Naive thymus-derived CD4-positive, alpha-beta T cell (primary cell): ENCODE results near the gene RDH5. TPM values are rescaled to one million over a fixed set of nuclear protein-coding genes. Genes with fewer than 3 reads are reported as not detected.

ENCODE experiments used
- ATAC-seq: fragments of 150-1000 bp; cut with Tn5 transposase; 2 replicates; pipeline ENCODE4 v1.10.0; 2021; ENCODE audit warnings: mild to moderate bottlenecking, moderate library complexity
- CTCF ChIA-PET: fragments of 350-600 bp; sonication (Branson Sonifier 250); formaldehyde crosslinking; loops from one replicate; lab custom pipeline; 2021; ENCODE audit warnings: antibody characterized with exemption; lab: Charles Lee
- POLR2A ChIA-PET: fragments of 350-600 bp; sonication (Branson Sonifier 250); formaldehyde crosslinking; loops from one replicate; lab custom pipeline; 2021; ENCODE audit warnings: antibody characterized with exemption, inconsistent platforms; lab: Charles Lee
- DNase-seq, 9 donors: peaks; one replicate each; pipeline versions ENCODE4 v3.0.0 to v3.0.0-alpha.2; 2020 to 2022; ENCODE audit warnings: mixed read lengths in 1 of 9
- H3K27ac ChIP-seq: one replicate; pipeline ENCODE4 v1.7.0; 2013; ENCODE audit warnings: mild to moderate bottlenecking, low read depth, low read length, moderate library complexity
- H3K27me3 ChIP-seq, 2 donors: one replicate each; pipeline ENCODE4 v1.7.0; 2013; ENCODE audit warnings: low read length in 2 of 2, mild to moderate bottlenecking in 2 of 2, moderate library complexity in 2 of 2; ENCODE audit not compliant: control insufficient read depth in 2 of 2, insufficient read depth in 2 of 2
- H3K36me3 ChIP-seq, 3 experiments: 1 replicate in 2 of 3; 2 replicates in 1 of 3; pipeline ENCODE4 v1.7.0; 2013; ENCODE audit warnings: low read length in 3 of 3, mild to moderate bottlenecking in 3 of 3, moderate library complexity in 1 of 3; ENCODE audit not compliant: insufficient read depth in 3 of 3, control insufficient read depth in 2 of 3
- H3K4me1 ChIP-seq, 2 donors: one replicate each; pipeline ENCODE4 v1.7.0; 2013; ENCODE audit warnings: low read length in 2 of 2, mild to moderate bottlenecking in 2 of 2, moderate library complexity in 1 of 2; ENCODE audit not compliant: control insufficient read depth in 2 of 2, insufficient read depth in 2 of 2
- H3K4me3 ChIP-seq: 2 replicates; pipeline ENCODE4 v1.7.0; 2013; ENCODE audit warnings: mild to moderate bottlenecking, low read length
- H3K9me3 ChIP-seq, 3 experiments: 1 replicate in 2 of 3; 2 replicates in 1 of 3; pipeline ENCODE4 v1.7.0; 2013; ENCODE audit warnings: low read length in 3 of 3; ENCODE audit not compliant: control insufficient read depth in 2 of 3
- H3K27ac Mint-ChIP-seq, 9 donors: one replicate each; pipeline ENCODE4 v1.8.0; 2020 to 2022; ENCODE audit warnings: mixed read lengths in 9 of 9, mild to moderate bottlenecking in 8 of 9, moderate library complexity in 5 of 9, inconsistent platforms in 2 of 9
- H3K27me3 Mint-ChIP-seq, 5 donors: one replicate each; pipeline ENCODE4 v1.8.0; 2021 to 2022; ENCODE audit warnings: mixed read lengths in 5 of 5, mild to moderate bottlenecking in 1 of 5
- H3K36me3 Mint-ChIP-seq, 5 donors: one replicate each; pipeline ENCODE4 v1.8.0; 2020 to 2022; ENCODE audit warnings: mixed read lengths in 5 of 5, mild to moderate bottlenecking in 3 of 5, inconsistent platforms in 1 of 5
- H3K4me1 Mint-ChIP-seq, 7 donors: one replicate each; pipeline ENCODE4 v1.8.0; 2020 to 2022; ENCODE audit warnings: mixed read lengths in 7 of 7, mild to moderate bottlenecking in 3 of 7, inconsistent platforms in 1 of 7
- H3K4me3 Mint-ChIP-seq, 10 donors: one replicate each; pipeline ENCODE4 v1.8.0; 2020 to 2022; ENCODE audit warnings: mild to moderate bottlenecking in 10 of 10, mixed read lengths in 10 of 10, moderate library complexity in 6 of 10, inconsistent platforms in 2 of 10
- H3K9me3 Mint-ChIP-seq, 11 donors: one replicate each; pipeline ENCODE4 v1.8.0; 2020 to 2022; ENCODE audit warnings: mixed read lengths in 11 of 11, mild to moderate bottlenecking in 4 of 11, inconsistent platforms in 1 of 11, moderate library complexity in 1 of 11
- intact Hi-C, 2 donors: fragments of 100-400 bp; cut with micrococcal nuclease; formaldehyde crosslinking; loops; one replicate each; pipeline ENCODE4 v1.15.1; 2023
- polyA plus RNA-seq, 2 donors: library from polyadenylated mRNA; unstranded; fragments of 300-500 nt; fragmentation: Illumina TruSeq; gene quantifications; one replicate each; pipeline ENCODE4 v1.2.3, GENCODE V29; 2021
- total RNA-seq, 6 experiments: library from RNA in 5 of 6; stranded (reverse) in 5 of 6; gene quantifications; 1 replicate in 5 of 6; 2 replicates in 1 of 6; pipeline ENCODE4 v1.2.3 and lab custom pipeline; 2021 to 2026

The RDH5 gene, protein sequence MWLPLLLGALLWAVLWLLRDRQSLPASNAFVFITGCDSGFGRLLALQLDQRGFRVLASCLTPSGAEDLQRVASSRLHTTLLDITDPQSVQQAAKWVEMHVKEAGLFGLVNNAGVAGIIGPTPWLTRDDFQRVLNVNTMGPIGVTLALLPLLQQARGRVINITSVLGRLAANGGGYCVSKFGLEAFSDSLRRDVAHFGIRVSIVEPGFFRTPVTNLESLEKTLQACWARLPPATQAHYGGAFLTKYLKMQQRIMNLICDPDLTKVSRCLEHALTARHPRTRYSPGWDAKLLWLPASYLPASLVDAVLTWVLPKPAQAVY
- total RNA-seq (10 to 100 TPM; 14.6 to 24.9 (median 15.9) TPM), polyA plus RNA-seq (1 to 10 TPM in 1 of 2 donors, under 1 TPM in 1; 0.67 to 1.3 TPM), total RNA-seq (lab: John Stamatoyannopoulos, UW) (3.0 reads per million, percentile 16 among the genes with 10 or more reads in this experiment)

DNA sequence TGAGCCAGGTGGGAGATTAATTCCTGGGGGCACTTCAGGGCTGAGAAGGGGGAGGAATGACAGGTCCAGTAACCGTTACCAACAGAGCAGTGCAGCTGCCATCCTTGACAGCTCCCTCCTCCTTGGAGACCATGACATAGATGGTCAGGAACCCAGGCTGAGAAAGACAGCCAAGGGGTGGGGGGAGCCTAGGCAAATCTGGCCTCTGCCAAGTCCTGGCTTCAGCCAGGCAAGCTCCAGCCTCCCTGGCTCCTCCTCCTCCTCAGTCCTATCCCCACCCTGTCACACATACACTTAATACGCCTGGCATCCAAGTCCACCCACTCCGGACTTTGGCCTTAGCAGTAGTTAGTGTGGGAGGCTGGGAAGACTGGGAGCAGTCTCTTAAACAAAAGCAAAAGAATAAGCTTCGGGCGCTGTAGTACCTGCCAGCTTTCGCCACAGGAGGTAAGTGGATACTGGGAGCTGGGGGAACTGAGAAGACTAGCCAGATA is at the start of gene RDH5:
Gene RDH5, plus strand, starts transcription at position 323 of the 494 bp plus-strand sequence. CDS start 792 bp downstream, outside the sequence.
- no peak within 1 kb of the TSS for H3K4me3 ChIP-seq
- CTCF ChIA-PET, result interaction anchor here (7.5 kb wide), 1 partner anchor 18 kb away, joined by 46 read pairs; no protein-coding TSS in a partner anchor
- peaks cover 0 to 18% (median 7%) of the 10 kb centered on the region in 3 experiments for H3K36me3 ChIP-seq
- ATAC-seq, result no peak
- H3K27me3 ChIP-seq, result no peaks in the 10 kb centered on the region
- intact Hi-C loops, result no loop called here
- H3K4me1 Mint-ChIP-seq, result peaks cover 23 to 47% (median 42%) of the 10 kb centered on the region in 7 donors
- peak within 1 kb of the TSS in 2 of 10 donors; percentile 25 to 68 for H3K4me3 Mint-ChIP-seq
- POLR2A ChIA-PET, result interaction anchor here (1.0 to 1.1 kb wide), 2 partner anchors 9 to 100 kb away, joined by 3 read pairs; no protein-coding TSS in a partner anchor
- peaks cover 19 to 23% of the 10 kb centered on the region in 2 donors for H3K4me1 ChIP-seq
- H3K9me3 ChIP-seq, result no peaks in the 10 kb centered on the region
- H3K27ac ChIP-seq, result no peak within 1 kb of the TSS
- H3K27me3 Mint-ChIP-seq, result peaks cover 0 to 2% (median 0%) of the 10 kb centered on the region in 5 donors
- H3K9me3 Mint-ChIP-seq, result peaks cover 0 to 7% (median 0%) of the 10 kb centered on the region in 11 donors
- DNase-seq, result no peak
- H3K36me3 Mint-ChIP-seq, result peaks cover 0 to 5% (median 0%) of the 10 kb centered on the region in 5 donors
- peak within 1 kb of the TSS in 1 of 9 donors; percentile 22 for H3K27ac Mint-ChIP-seq

DNA sequence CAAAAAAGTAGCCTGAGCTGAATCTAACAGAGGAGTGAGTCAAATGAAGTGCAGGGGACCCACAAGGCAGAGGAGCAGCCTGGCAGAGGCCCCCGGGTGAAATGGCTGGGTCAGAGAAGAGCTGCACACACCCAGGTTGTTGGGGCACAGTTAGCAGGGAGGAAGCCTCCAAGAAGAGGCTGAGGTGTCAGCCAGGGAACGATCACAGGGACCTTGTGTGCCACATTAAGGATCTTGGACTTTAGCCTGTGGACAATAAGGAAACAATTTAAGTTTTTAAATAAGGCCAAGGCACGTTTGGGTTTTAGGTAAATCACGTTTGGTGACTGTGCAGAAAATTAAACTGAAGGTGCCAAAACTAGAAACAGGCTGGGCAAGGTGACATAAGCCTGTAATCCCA is 48.4 kb upstream of the RDH5 start:
- no peaks in the 10 kb centered on the region for H3K27me3 ChIP-seq
- ChIA-PET POLR2A (no interaction called here), CTCF (interaction anchor here (1.7 kb wide), 1 partner anchor 15 kb away, joined by 4 read pairs; no protein-coding TSS in a partner anchor)
- Mint-ChIP-seq H3K27ac (no peak overlapping the region), H3K4me3 (no peak overlapping the region), H3K9me3 (no peaks in the 10 kb centered on the region), H3K27me3 (peaks cover 5 to 26% (median 11%) of the 10 kb centered on the region in 5 donors), H3K36me3 (no peaks in the 10 kb centered on the region), H3K4me1 (peaks cover 0 to 5% (median 0%) of the 10 kb centered on the region in 7 donors)
- ATAC-seq (no peak), DNase-seq (no peak)
- intact Hi-C loops, result no loop called here
- H3K9me3 ChIP-seq, result no peaks in the 10 kb centered on the region
- H3K4me3 ChIP-seq, result no peak overlapping the region
- H3K4me1 ChIP-seq, result no peaks in the 10 kb centered on the region
- H3K27ac ChIP-seq, result no peak overlapping the region
- H3K36me3 ChIP-seq, result no peaks in the 10 kb centered on the region

DNA sequence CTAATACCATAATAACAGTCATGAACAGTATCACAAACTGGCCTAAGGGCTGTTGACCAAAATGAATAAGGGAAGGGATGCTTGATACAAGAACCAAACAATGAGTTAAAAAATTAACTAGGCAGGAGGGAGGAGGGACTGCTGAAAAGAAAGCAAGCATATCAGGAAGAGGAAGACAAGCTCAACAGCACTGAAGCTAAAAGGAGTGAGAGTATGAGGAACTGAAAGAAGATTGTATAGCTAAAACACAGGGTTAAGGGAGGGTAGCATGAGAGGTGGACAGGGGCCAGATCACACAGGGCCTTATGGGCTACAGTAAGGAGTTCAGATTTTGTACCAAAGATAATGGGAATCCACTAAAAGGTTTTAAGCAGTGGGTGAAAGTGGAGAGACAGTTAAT is 46.6 kb upstream of the RDH5 start:
- intact Hi-C loops, result no loop called here
- ChIA-PET CTCF (no interaction called here), POLR2A (no interaction called here)
- DNase-seq (no peak), ATAC-seq (peak; percentile 64)
- Mint-ChIP-seq H3K4me1 (peaks cover 0 to 5% (median 0%) of the 10 kb centered on the region in 7 donors), H3K9me3 (no peaks in the 10 kb centered on the region), H3K36me3 (no peaks in the 10 kb centered on the region), H3K4me3 (no peak overlapping the region), H3K27me3 (peaks cover 5 to 26% (median 11%) of the 10 kb centered on the region in 5 donors), H3K27ac (no peak overlapping the region)
- Histone ChIP-seq H3K9me3 (no peaks in the 10 kb centered on the region), H3K36me3 (no peaks in the 10 kb centered on the region), H3K27ac (no peak overlapping the region), H3K4me1 (no peaks in the 10 kb centered on the region), H3K27me3 (no peaks in the 10 kb centered on the region), H3K4me3 (no peak overlapping the region)

DNA sequence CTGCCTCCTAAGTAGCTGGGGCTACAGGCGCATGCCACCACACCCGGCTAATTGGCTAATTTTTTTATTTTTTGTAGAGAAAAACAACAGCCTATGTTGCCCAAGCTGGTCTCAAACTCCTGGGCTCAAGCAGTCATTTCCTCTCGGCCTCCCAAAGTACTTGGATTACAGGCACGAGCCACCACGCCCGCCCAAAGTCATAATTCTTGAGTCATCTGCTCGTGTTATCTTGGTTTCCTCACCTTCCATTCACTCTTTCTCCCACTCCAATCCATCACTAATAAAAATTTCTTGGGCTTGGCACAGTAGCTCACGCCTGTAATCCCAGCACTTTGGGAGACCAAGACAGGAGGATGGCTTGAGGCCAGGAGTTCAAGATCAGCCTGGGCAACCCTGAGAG is 44.5 kb upstream of the RDH5 start:
- H3K27ac Mint-ChIP-seq, result no peak overlapping the region
- POLR2A ChIA-PET, result no interaction called here
- intact Hi-C loops, result no loop called here
- H3K9me3 Mint-ChIP-seq, result no peaks in the 10 kb centered on the region
- Histone ChIP-seq H3K36me3 (no peaks in the 10 kb centered on the region), H3K4me1 (no peaks in the 10 kb centered on the region), H3K9me3 (no peaks in the 10 kb centered on the region), H3K27me3 (no peaks in the 10 kb centered on the region), H3K27ac (no peak overlapping the region), H3K4me3 (no peak overlapping the region)
- no peaks in the 10 kb centered on the region for H3K36me3 Mint-ChIP-seq
- peaks cover 0 to 5% (median under 1%) of the 10 kb centered on the region in 7 donors for H3K4me1 Mint-ChIP-seq
- ATAC-seq (no peak), DNase-seq (no peak)
- H3K27me3 Mint-ChIP-seq, result peaks cover 13 to 38% (median 18%) of the 10 kb centered on the region in 5 donors
- CTCF ChIA-PET, result interaction anchor here (1.2 kb wide), 1 partner anchor 19 kb away, joined by 4 read pairs; no protein-coding TSS in a partner anchor
- H3K4me3 Mint-ChIP-seq, result no peak overlapping the region

DNA sequence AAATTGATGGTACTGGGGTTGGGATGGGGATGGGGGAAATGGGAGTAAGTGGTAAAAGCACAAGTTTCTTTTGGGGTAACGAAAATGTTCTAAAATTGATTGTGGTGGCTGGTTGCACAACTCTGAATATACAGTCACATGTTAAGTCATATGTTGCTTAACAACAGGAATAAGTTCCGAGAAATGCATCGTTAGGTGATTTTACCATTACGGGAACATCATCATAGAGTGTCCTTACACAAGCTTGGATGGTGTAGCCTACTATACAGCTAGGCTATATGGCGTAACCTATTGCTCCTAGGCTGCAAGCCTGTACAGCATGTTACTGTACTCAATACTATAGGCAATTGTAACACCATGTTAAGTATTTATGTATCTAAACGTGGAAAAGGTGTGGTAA is 43.5 kb upstream of the RDH5 start:
- Mint-ChIP-seq H3K9me3 (peaks cover 0 to 1% (median 0%) of the 10 kb centered on the region in 11 donors), H3K4me3 (no peak overlapping the region), H3K27me3 (peaks cover 23 to 46% (median 28%) of the 10 kb centered on the region in 5 donors), H3K27ac (no peak overlapping the region), H3K36me3 (no peaks in the 10 kb centered on the region), H3K4me1 (peaks cover 4 to 15% (median 11%) of the 10 kb centered on the region in 7 donors)
- DNase-seq (no peak), ATAC-seq (peak; percentile 62)
- H3K27me3 ChIP-seq, result no peaks in the 10 kb centered on the region
- intact Hi-C loops, result no loop called here
- no peaks in the 10 kb centered on the region for H3K36me3 ChIP-seq
- no peaks in the 10 kb centered on the region for H3K9me3 ChIP-seq
- ChIA-PET POLR2A (interaction anchor here (0.7 kb wide), 1 partner anchor 53 kb away, joined by 3 read pairs; no protein-coding TSS in a partner anchor), CTCF (no interaction called here)
- no peaks in the 10 kb centered on the region for H3K4me1 ChIP-seq
- no peak overlapping the region for H3K27ac ChIP-seq
- no peak overlapping the region for H3K4me3 ChIP-seq

DNA sequence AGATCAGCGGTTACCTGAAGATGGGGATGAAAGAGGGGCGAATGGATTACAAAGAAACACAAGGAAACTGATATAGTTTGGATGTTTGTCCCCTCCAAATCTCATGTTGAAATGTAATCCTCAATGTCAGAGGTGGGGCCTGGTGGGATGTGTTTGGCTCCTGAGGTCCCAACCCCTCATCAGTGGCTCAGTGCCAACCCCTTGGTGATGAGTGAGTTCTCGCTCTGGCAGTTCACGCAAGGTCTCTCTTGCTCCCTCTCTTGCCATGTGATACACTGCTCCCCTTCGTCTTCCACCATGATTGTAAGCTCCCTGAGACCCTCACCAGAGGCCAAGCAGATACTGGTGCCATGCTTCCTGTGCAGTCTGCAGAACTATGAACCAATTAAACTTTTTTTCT is 40.5 kb upstream of the RDH5 start:
- CTCF ChIA-PET, result no interaction called here

More for the DNA sequence above, 40.5 kb upstream of the RDH5 start:
- H3K36me3 ChIP-seq, result no peaks in the 10 kb centered on the region
- H3K27me3 ChIP-seq, result no peaks in the 10 kb centered on the region
- no peak overlapping the region for H3K27ac Mint-ChIP-seq
- peaks cover 4 to 18% (median 12%) of the 10 kb centered on the region in 7 donors for H3K4me1 Mint-ChIP-seq
- H3K4me3 Mint-ChIP-seq, result no peak overlapping the region
- no peak overlapping the region for H3K4me3 ChIP-seq
- H3K9me3 Mint-ChIP-seq, result peaks cover 0 to 1% (median 0%) of the 10 kb centered on the region in 11 donors
- POLR2A ChIA-PET, result no interaction called here
- ATAC-seq, result no peak
- peaks cover 25 to 50% (median 34%) of the 10 kb centered on the region in 5 donors for H3K27me3 Mint-ChIP-seq
- no peaks in the 10 kb centered on the region for H3K4me1 ChIP-seq
- no peak for DNase-seq
- no peak overlapping the region for H3K27ac ChIP-seq
- no peaks in the 10 kb centered on the region for H3K36me3 Mint-ChIP-seq
- H3K9me3 ChIP-seq, result no peaks in the 10 kb centered on the region
- intact Hi-C loops, result no loop called here
